ENCODE data around the gene DNAH3. TPM values are rescaled to one million over a fixed set of nuclear protein-coding genes. Genes with fewer than 3 reads are reported as not detected.

DNAH3 gene
- total RNA-seq, 4 donors from 2014 or later = 0.72 to 1.8 (median 1.4) TPM

DNA sequence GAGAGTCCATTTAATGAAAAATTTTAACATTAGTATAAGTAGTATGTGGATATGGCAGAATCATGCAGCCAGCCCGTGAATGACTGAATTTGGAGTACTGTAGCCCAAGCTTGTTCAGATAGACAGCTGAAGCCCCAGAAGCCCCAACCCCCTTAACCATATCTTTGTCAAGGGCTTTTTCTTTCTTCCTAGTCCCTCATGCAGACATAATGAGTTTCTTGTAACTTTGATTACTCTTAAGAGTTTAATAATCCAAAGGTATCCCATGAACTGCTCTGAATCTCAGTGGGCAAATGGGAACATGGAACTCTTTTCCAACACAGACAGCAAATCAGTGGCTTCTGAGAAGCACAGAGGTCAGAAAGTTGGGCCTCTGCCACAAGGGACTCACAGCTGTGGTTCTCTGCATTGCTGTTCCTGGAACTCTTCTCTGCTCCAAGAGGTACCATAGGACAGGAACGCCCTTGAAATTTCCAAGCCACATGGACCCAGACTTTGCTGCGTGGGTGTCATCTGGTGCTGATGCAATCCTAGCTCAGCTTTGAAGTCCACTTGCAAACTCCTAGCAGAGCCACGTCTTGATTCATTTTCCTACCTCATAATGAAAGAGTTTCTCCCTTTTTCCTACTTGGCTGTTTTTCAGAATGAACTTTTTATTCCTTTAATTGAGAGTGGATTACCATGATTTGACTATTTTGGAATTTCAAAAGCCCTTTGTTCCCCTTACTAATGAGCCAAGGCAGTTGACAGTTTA lies 232.0 kb downstream of the DNAH3 start:
- no peak for TF ChIP-seq POLR2A (IDR thresholded peaks at IDR 0.05)
- TF ChIP-seq, protein P1, sequence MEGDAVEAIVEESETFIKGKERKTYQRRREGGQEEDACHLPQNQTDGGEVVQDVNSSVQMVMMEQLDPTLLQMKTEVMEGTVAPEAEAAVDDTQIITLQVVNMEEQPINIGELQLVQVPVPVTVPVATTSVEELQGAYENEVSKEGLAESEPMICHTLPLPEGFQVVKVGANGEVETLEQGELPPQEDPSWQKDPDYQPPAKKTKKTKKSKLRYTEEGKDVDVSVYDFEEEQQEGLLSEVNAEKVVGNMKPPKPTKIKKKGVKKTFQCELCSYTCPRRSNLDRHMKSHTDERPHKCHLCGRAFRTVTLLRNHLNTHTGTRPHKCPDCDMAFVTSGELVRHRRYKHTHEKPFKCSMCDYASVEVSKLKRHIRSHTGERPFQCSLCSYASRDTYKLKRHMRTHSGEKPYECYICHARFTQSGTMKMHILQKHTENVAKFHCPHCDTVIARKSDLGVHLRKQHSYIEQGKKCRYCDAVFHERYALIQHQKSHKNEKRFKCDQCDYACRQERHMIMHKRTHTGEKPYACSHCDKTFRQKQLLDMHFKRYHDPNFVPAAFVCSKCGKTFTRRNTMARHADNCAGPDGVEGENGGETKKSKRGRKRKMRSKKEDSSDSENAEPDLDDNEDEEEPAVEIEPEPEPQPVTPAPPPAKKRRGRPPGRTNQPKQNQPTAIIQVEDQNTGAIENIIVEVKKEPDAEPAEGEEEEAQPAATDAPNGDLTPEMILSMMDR (IDR thresholded peaks at IDR 0.05) = no peak
- 62 to 63% methylated on average over 4 of the region's 4 CpGs for WGBS, 2 donors
- intact Hi-C loops (cut with DNase I; ENCODE audit: low total_unique reads) = no loop called here
- DNase-seq (ENCODE audit: low spot score in 2 of 2) = peak; percentile 44 to 89
- H3K4me3 ChIP-seq (ENCODE audit: low read depth, poor library complexity, severe bottlenecking) = no peak overlapping the region

DNA sequence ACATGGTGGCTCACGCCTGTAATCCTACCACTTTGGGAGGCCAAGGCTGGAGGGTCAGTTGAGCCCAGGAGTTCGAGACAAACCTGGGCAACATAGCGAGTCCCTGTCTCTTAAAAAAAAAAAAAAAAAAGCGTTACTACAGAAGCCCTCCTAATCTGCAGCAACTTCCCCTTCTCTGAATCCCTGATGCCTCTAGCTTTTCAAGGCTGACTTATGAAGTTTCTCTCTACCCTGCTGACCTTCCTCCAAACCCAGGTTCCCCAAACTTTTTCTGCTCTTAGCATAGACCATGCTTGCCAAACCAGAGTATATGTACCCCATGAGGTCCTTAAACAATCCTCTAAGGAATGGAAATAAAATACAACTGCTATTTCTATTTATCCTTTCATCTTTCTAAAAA lies 233.7 kb downstream of the DNAH3 start:
- no peak overlapping the region for H3K4me3 ChIP-seq (ENCODE audit: low read depth, poor library complexity, severe bottlenecking)
- no peak for DNase-seq (ENCODE audit: low spot score in 2 of 2)
- 90% methylated on average over 4 of the region's 4 CpGs for WGBS, 2 donors
- TF ChIP-seq, protein P1 (IDR thresholded peaks at IDR 0.05) = no peak
- TF ChIP-seq POLR2A (IDR thresholded peaks at IDR 0.05) = no peak
- intact Hi-C loops (cut with DNase I; ENCODE audit: low total_unique reads) = no loop called here

DNA sequence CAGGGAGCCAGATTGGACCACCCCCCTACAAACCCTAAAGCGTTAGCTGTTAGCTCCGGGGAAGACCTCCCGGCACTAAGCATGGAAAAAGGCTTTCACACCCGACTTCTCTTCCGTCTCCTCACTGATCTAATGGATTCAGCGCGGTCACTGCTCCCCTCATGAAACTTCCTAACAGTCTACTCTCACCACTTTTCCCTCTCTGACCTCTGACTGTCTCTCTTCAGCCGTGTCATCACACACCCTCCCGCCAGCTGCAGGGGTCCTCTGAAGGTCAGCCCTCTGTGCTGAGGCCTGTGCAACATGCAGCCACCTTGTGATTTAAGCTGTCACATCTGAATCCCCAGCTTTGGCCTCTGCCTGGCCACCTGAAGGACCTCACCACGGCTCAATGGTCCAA lies 234.4 kb downstream of the DNAH3 start:
- intact Hi-C loops (cut with DNase I; ENCODE audit: low total_unique reads) = no loop called here
- TF ChIP-seq, protein P1 (IDR thresholded peaks at IDR 0.05) = no peak
- TF ChIP-seq POLR2A (IDR thresholded peaks at IDR 0.05) = no peak
- 94 to 95% methylated on average over 10 of the region's 10 CpGs for WGBS, 2 donors
- H3K4me3 ChIP-seq (ENCODE audit: low read depth, poor library complexity, severe bottlenecking) = no peak overlapping the region
- no peak for DNase-seq (ENCODE audit: low spot score in 2 of 2)

DNA sequence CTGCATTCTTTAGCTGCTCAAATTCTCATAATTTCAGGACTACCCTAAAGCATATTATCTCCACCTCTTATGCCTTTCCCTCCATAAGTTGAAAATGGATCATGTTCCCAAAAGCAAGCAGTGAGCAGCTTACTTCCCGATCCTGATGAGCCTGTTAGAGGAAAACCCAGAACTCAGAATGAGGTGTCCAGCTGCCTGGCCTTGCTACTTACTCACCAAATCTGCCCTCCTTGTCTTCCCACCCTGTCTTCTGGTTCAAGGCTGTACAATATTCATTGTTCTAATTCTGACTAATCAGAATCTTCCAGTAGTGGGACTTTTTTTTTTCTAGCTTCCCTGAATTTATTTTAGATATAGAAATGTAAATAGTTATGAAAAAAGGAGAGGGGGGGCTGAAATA lies 239.3 kb downstream of the DNAH3 start:
- WGBS, 2 donors = 44 to 48% methylated on average over 1 of the region's 1 CpG
- no peak overlapping the region for H3K4me3 ChIP-seq (ENCODE audit: low read depth, poor library complexity, severe bottlenecking)
- intact Hi-C loops (cut with DNase I; ENCODE audit: low total_unique reads) = no loop called here
- DNase-seq (ENCODE audit: low spot score in 2 of 2) = no peak
- no peak for TF ChIP-seq POLR2A (IDR thresholded peaks at IDR 0.05)
- TF ChIP-seq, protein P1 (IDR thresholded peaks at IDR 0.05) = no peak

DNA sequence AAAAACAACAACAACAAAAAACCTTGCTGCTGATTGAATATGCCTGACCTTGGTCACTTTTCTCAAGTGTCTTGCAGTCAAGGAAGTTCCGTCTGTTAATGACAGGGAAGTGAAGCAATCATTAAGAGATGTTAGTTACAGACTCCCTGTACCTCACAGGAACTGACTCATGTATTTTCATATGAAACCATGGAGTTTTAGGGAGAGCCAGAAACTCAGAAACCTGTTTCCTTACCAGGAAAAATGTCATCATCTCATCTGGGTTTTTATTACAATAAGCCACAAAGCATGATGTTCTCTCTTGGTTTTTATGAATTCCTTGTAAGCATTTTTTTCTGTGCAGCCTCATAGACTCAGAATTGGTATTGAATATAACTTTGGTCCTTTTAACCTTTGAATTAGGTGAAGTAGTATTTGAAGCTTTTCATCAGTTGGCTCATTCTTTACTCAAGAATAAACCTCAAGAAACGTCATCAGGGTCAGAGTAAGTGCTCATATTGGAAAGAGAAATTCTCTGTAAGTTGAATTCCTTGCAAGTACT lies 239.8 kb downstream of the DNAH3 start:
- no peak for TF ChIP-seq POLR2A (IDR thresholded peaks at IDR 0.05)
- TF ChIP-seq, protein P1 (IDR thresholded peaks at IDR 0.05) = no peak
- intact Hi-C loops (cut with DNase I; ENCODE audit: low total_unique reads) = no loop called here
- 21 to 31% methylated on average over 2 of the region's 2 CpGs for WGBS, 2 donors
- H3K4me3 ChIP-seq (ENCODE audit: low read depth, poor library complexity, severe bottlenecking) = no peak overlapping the region
- no peak for DNase-seq (ENCODE audit: low spot score in 2 of 2)
